A673 (cell line): ENCODE data around the gene TNFAIP3. TPM values are rescaled to one million over a fixed set of nuclear protein-coding genes. Genes with fewer than 3 reads are reported as not detected.

ENCODE experiments used
- BruUV-seq: library from RNA; stranded (reverse); fragments of 400-500 nt; replicated peaks from 2 replicates; lab custom pipeline; 2021; lab: Mats Ljungman, UMichigan
- CTCF ChIA-PET: fragments of 300-600 bp; sonication (Branson Sonifier 250); formaldehyde crosslinking; loops from one replicate; lab custom pipeline; 2022; ENCODE audit warnings: antibody characterized with exemption; lab: Charles Lee
- POLR2A ChIA-PET: fragments of 300-600 bp; sonication (Branson Sonifier 250); formaldehyde crosslinking; loops from one replicate; lab custom pipeline; 2022; ENCODE audit warnings: antibody characterized with exemption; ENCODE audit not compliant: low non-redundant PET; lab: Charles Lee
- DNase-seq: peaks from one replicate; pipeline ENCODE4 v3.0.0-alpha.2; 2015; ENCODE audit warnings: low spot score
- H3K27ac ChIP-seq: fragments of 200-600 bp; sonication (generic); 2 replicates; pipeline ENCODE4 v1.5.1; 2016; ENCODE audit warnings: mixed run types, low read depth, mild to moderate bottlenecking, mixed read lengths, antibody characterized with exemption, low read length; ENCODE audit not compliant: poor library complexity, severe bottlenecking
- H3K27me3 ChIP-seq: fragments of 200-600 bp; sonication (generic); replicated peaks from 2 replicates; pipeline ENCODE4 v1.6.1; 2017; ENCODE audit warnings: mixed run types, low read depth, mild to moderate bottlenecking, mixed read lengths, antibody characterized with exemption, low read length; ENCODE audit not compliant: insufficient read depth, poor library complexity
- H3K36me3 ChIP-seq: fragments of 200-600 bp; sonication (generic); 2 replicates; pipeline ENCODE4 v1.6.1; 2016; ENCODE audit warnings: mixed run types, mild to moderate bottlenecking, mixed read lengths, antibody characterized with exemption, low read length; ENCODE audit not compliant: insufficient read depth, poor library complexity, severe bottlenecking
- H3K4me1 ChIP-seq: fragments of 200-600 bp; sonication (generic); 2 replicates; pipeline ENCODE4 v1.6.1; 2017; ENCODE audit warnings: mixed run types, mild to moderate bottlenecking, mixed read lengths, antibody characterized with exemption, low read length; ENCODE audit not compliant: insufficient read depth, poor library complexity, severe bottlenecking
- H3K4me3 ChIP-seq: fragments of 200-600 bp; sonication (generic); 2 replicates; pipeline ENCODE4 v1.5.1; 2016; ENCODE audit warnings: low read depth, mixed run types, mild to moderate bottlenecking, mixed read lengths, low read length; ENCODE audit not compliant: poor library complexity, severe bottlenecking
- H3K9me3 ChIP-seq: fragments of 200-600 bp; sonication (generic); 2 replicates; pipeline ENCODE4 v1.6.1; 2016; ENCODE audit warnings: mixed run types, low read depth, mild to moderate bottlenecking, mixed read lengths, antibody characterized with exemption, low read length; ENCODE audit not compliant: poor library complexity, severe bottlenecking
- CTCF ChIP-seq: fragments of 300-800, 200-600 bp; sonication (generic); conservative IDR thresholded peaks from 2 replicates; pipeline ENCODE4 v1.5.1; 2017; ENCODE audit warnings: low read depth, mild to moderate bottlenecking, antibody characterized with exemption, low read length, moderate library complexity, mixed read lengths
- EZH2 ChIP-seq: fragments of 200-600 bp; sonication (generic); IDR thresholded peaks from 2 replicates; pipeline ENCODE4 v1.6.1; 2017; ENCODE audit warnings: borderline replicate concordance, low read depth, mild to moderate bottlenecking, mixed read lengths, antibody characterized with exemption, low read length; ENCODE audit not compliant: poor library complexity, severe bottlenecking
- intact Hi-C: fragments of 100-400 bp; cut with micrococcal nuclease; formaldehyde crosslinking; loops from one replicate; pipeline ENCODE4 v1.10.0; 2022; ENCODE audit not compliant: unreplicated experiment
- total RNA-seq: library from RNA; stranded (reverse); gene quantifications from 2 replicates; pipeline ENCODE4 v1.2.3, GENCODE V29; 2021

TNFAIP3 gene
- total RNA-seq, 1 experiment from 2014 or later, result 12.7 TPM

- ChIA-PET CTCF (no interaction called here), POLR2A (no interaction called here)
- Histone ChIP-seq H3K36me3 (no peaks in the 10 kb centered on the region), H3K4me1 (no peaks in the 10 kb centered on the region), H3K27me3 (peaks cover 7% of the 10 kb centered on the region), H3K27ac (no peak overlapping the region), H3K9me3 (no peaks in the 10 kb centered on the region), H3K4me3 (no peak overlapping the region)
- DNase-seq, result no peak
- BruUV-seq, result no TSS peak
- TF ChIP-seq CTCF, result no peak
- no peak for TF ChIP-seq EZH2
- intact Hi-C loops, result no loop called here
Measured at GRCh38 chr6:137903933-137904821, 37.1 kb downstream of the TNFAIP3 start.

- Histone ChIP-seq H3K4me3 (no peak overlapping the region), H3K4me1 (no peaks in the 10 kb centered on the region), H3K9me3 (no peaks in the 10 kb centered on the region), H3K27me3 (peaks cover 9% of the 10 kb centered on the region), H3K36me3 (no peaks in the 10 kb centered on the region), H3K27ac (no peak overlapping the region)
- no peak for TF ChIP-seq CTCF
- no peak for TF ChIP-seq EZH2
- ChIA-PET POLR2A (no interaction called here), CTCF (no interaction called here)
- DNase-seq, result no peak
- BruUV-seq, result no TSS peak
- intact Hi-C loops, result no loop called here
Measured at GRCh38 chr6:137904822-137905617, 38.0 kb downstream of the TNFAIP3 start.

- Histone ChIP-seq H3K27ac (no peak overlapping the region), H3K36me3 (no peaks in the 10 kb centered on the region), H3K27me3 (peaks cover 13% of the 10 kb centered on the region), H3K4me1 (no peaks in the 10 kb centered on the region), H3K9me3 (no peaks in the 10 kb centered on the region), H3K4me3 (no peak overlapping the region)
- ChIA-PET POLR2A (no interaction called here), CTCF (no interaction called here)
- intact Hi-C loops, result no loop called here
- no TSS peak for BruUV-seq
- TF ChIP-seq CTCF (no peak), EZH2 (no peak)
- DNase-seq, result no peak
Measured at GRCh38 chr6:137906020-137906472, 39.0 kb downstream of the TNFAIP3 start.
